Esophagus squamous epithelium (tissue), 5 donors: ENCODE results near the gene RAB11FIP5. TPM values are rescaled to one million over a fixed set of nuclear protein-coding genes. Genes with fewer than 3 reads are reported as not detected.

Experiments used
- DNase-seq: peaks from one replicate; lab custom pipeline; 2025; lab: John Stamatoyannopoulos, UW
- H3K27ac ChIP-seq, 4 donors: fragments of 200-600 bp; sonication (generic); one replicate each; pipeline ENCODE4 v1.5.1; 2016 to 2019; ENCODE audit warnings: mild to moderate bottlenecking in 1 of 4
- H3K27me3 ChIP-seq, 4 donors: fragments of 200-600 bp; sonication (generic); 1 replicate in 3 of 4; 2 replicates in 1 of 4; pipeline versions ENCODE4 v1.5.1 to v1.6.0; 2017 to 2021; ENCODE audit warnings: antibody characterized with exemption in 1 of 4
- H3K36me3 ChIP-seq, 3 donors: fragments of 200-600 bp; sonication (generic); one replicate each; pipeline ENCODE4 v1.5.1; 2016 to 2019
- H3K4me1 ChIP-seq, 3 donors: fragments of 200-600 bp; sonication (generic); one replicate each; pipeline ENCODE4 v1.5.1; 2017 to 2019
- H3K4me3 ChIP-seq, 4 donors: fragments of 200-600 bp; sonication (generic); 1 replicate in 3 of 4; 2 replicates in 1 of 4; pipeline ENCODE4 v1.5.1; 2016 to 2019; ENCODE audit warnings: mild to moderate bottlenecking in 2 of 4, moderate library complexity in 1 of 4
- H3K9me3 ChIP-seq, 3 donors: fragments of 200-600 bp; sonication (generic); one replicate each; pipeline ENCODE4 v1.5.1; 2016 to 2019
- CTCF ChIP-seq, 6 experiments: fragments of 450-650 bp in 4 of 6; fragments of 200-600 bp in 2 of 6; sonication (generic) in 2 of 6; IDR thresholded peaks; one replicate each; pipeline ENCODE4 v1.5.1; 2016 to 2019; ENCODE audit warnings: antibody characterized with exemption in 6 of 6, mild to moderate bottlenecking in 4 of 6, moderate library complexity in 4 of 6
- POLR2A ChIP-seq, 4 donors: fragments of 450-650 bp; IDR thresholded peaks; one replicate each; pipeline ENCODE4 v1.6.1; 2017; ENCODE audit warnings: antibody characterized with exemption in 4 of 4, mild to moderate bottlenecking in 4 of 4, moderate library complexity in 3 of 4
- WGBS, 2 donors: methylation state at CpG; one replicate each; pipeline ENCODE4 v1.1.5; 2018; 5-methylcytosine and 5-hydroxymethylcytosine counted together
- intact Hi-C: fragments of 100-400 bp; cut with DNase I; formaldehyde crosslinking; loops from one replicate; pipeline ENCODE4 v1.15.0; 2022
- total RNA-seq, 4 donors: library from RNA; depleted of rRNA; stranded (reverse); fragments of >200 nt; gene quantifications; one replicate each; pipeline ENCODE4 v1.1.0, GENCODE V29; 2016
- donor health status: DM: yes; HTN: yes; CAD: no.

RAB11FIP5 gene
- total RNA-seq, 4 donors from 2014 or later: 12.2 to 19.6 (median 16.6) TPM

GRCh38 chr2:73076701-73077423 lies 35.9 kb downstream of the RAB11FIP5 start:
- Histone ChIP-seq H3K36me3 (peaks cover 0 to 72% (median 6%) of the 10 kb centered on the region in 3 donors), H3K27me3 (no peaks in the 10 kb centered on the region), H3K4me3 (no peak overlapping the region), H3K27ac (no peak overlapping the region), H3K4me1 (peaks cover 7 to 19% (median 7%) of the 10 kb centered on the region in 3 donors), H3K9me3 (no peaks in the 10 kb centered on the region)
- intact Hi-C loops: no loop called here
- 85 to 90% methylated on average over 7 to 8 of the region's 8 CpGs for WGBS, 2 donors
- no peak for TF ChIP-seq POLR2A (IDR thresholded peaks at IDR 0.05)
- DNase-seq: no peak

DNA sequence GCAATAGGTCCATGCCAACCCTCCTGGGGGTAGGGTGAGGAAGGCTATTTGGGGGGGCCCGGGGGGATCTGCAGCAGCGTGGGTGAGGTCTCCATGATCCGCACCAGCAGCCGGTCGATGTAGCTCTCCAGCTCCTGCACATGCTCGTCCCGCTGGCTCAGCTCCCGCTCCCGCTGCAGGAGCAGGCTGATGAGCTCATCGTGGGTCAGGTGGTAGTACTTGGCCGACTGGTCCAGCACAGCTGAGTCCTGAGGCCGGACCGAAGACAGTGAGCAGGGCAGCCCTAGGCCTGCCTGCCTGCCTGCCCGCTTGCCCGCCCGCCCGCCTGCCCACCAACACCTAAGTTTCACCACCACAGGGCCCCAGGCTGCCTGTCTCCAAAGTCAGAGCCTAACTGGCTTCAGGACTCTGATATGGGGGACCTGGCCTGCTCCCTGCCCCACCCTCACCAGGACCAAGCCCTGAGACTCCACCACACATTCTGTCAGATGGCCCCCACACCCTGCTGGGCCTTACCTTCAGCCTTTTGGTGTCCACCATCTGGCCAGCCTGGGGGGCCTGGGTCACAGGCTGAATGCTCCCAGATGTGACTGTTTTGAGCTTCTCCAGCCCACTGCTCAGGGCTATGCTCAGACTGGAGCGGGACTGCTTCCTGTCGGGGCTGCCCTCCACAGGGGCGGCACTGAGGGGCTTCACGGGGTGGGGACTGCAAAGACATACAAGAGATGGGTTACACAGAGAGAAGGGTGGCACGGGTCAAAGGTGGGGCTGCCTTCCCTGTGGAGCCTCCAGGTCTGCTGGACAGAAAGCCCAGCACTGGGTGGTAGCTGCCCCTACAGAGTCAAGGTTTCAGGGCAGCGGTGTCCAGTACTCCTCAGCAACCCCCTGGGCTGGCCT lies 37.0 kb downstream of the RAB11FIP5 start:
- DNase-seq: no peak
- TF ChIP-seq POLR2A (IDR thresholded peaks at IDR 0.05): no peak
- no peak for TF ChIP-seq CTCF (IDR thresholded peaks at IDR 0.05)

GRCh38 chr2:73074110-73075069 lies 38.4 kb downstream of the RAB11FIP5 start:
- H3K4me1 ChIP-seq: peaks cover 8 to 35% (median 16%) of the 10 kb centered on the region in 3 donors
- whole genome bisulfite sequencing, 2 donors: 76 to 88% methylated on average over 7 to 9 of the region's 13 CpGs
- H3K9me3 ChIP-seq: no peaks in the 10 kb centered on the region
- H3K36me3 ChIP-seq: peaks cover 0 to 51% (median 1%) of the 10 kb centered on the region in 3 donors
- no peaks in the 10 kb centered on the region for H3K27me3 ChIP-seq
- no peak overlapping the region for H3K27ac ChIP-seq
- no peak overlapping the region for H3K4me3 ChIP-seq
- DNase-seq: no peak
- TF ChIP-seq CTCF (IDR thresholded peaks at IDR 0.05) (no peak), POLR2A (IDR thresholded peaks at IDR 0.05) (no peak)
- intact Hi-C loops: no loop called here

More for the DNA sequence above, 37.0 kb downstream of the RAB11FIP5 start:
- Histone ChIP-seq H3K36me3 (peaks cover 0 to 65% (median 6%) of the 10 kb centered on the region in 3 donors), H3K27me3 (no peaks in the 10 kb centered on the region), H3K4me3 (no peak overlapping the region), H3K4me1 (peaks cover 7 to 21% (median 7%) of the 10 kb centered on the region in 3 donors), H3K27ac (no peak overlapping the region), H3K9me3 (no peaks in the 10 kb centered on the region)
- intact Hi-C loops: no loop called here
- 34 to 75% methylated on average over 7 to 10 of the region's 23 CpGs for WGBS, 2 donors

GRCh38 chr2:73072416-73072815 lies 40.3 kb downstream of the RAB11FIP5 start:
- Histone ChIP-seq H3K4me1 (peaks cover 15 to 54% (median 27%) of the 10 kb centered on the region in 3 donors), H3K27me3 (no peaks in the 10 kb centered on the region), H3K4me3 (peak overlapping the region; percentile 70 to 94 (median 92)), H3K36me3 (peaks cover 0 to 35% (median 0%) of the 10 kb centered on the region in 3 donors), H3K27ac (peak overlapping the region; percentile 86 to 97 (median 94)), H3K9me3 (no peaks in the 10 kb centered on the region)
- TF ChIP-seq POLR2A (IDR thresholded peaks at IDR 0.05) (no peak), CTCF (IDR thresholded peaks at IDR 0.05) (no peak)
- DNase-seq: no peak
- intact Hi-C loops: no loop called here
- WGBS, 2 donors: 73 to 100% methylated on average over 1 of the region's 1 CpG

- WGBS, 2 donors: 4 to 11% methylated on average over 9 to 10 of the region's 11 CpGs
These were observed 40.7 kb downstream of the RAB11FIP5 start for GRCh38 chr2:73072129-73072395.

More at GRCh38 chr2:73072129-73072395, 40.7 kb downstream of the RAB11FIP5 start:
- intact Hi-C loops: no loop called here
- Histone ChIP-seq H3K36me3 (peaks cover 0 to 32% (median 0%) of the 10 kb centered on the region in 3 donors), H3K9me3 (no peaks in the 10 kb centered on the region), H3K4me1 (peaks cover 15 to 54% (median 27%) of the 10 kb centered on the region in 3 donors), H3K4me3 (peak overlapping the region; percentile 70 to 94 (median 92)), H3K27ac (peak overlapping the region; percentile 86 to 97 (median 94)), H3K27me3 (no peaks in the 10 kb centered on the region)
- TF ChIP-seq POLR2A (IDR thresholded peaks at IDR 0.05): no peak
- no peak for TF ChIP-seq CTCF (IDR thresholded peaks at IDR 0.05)
- DNase-seq: no peak
